GM12801 (cell line): ENCODE data around the gene PPFIBP2.

Experiments used
- CTCF ChIP-seq: IDR thresholded peaks from one replicate; pipeline ENCODE4 v1.5.1; 2011; ENCODE audit warnings: control low read depth; ENCODE audit not compliant: insufficient read length; ENCODE audit errors: extremely low read depth

PPFIBP2 gene

DNA sequence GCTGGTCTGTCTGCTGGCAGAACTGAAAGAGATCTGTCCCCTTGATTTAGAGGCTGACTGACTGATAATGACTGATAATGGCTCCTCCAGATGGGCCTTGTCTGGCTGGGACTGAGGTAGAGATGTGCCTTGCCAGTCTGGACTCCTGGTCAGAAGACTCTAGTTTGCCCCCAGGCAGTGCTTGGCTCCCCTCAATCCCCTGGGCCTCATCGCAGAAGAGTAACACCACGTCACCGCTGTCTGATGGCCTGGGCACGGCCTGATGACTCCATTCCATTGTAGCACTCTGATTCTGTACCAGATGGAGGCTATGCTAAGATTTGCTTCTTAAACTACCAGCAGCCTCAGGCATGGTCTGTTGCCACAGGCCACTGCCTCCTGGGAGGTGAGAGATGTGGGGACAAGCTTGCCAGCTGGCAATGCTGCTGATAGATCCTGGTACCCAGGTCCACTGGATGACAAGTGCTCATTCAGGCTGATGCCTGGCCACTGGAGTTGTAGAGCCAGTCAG lies 140.5 kb downstream of the PPFIBP2 start:
- TF ChIP-seq CTCF: no peak

- TF ChIP-seq CTCF: no peak
These were observed 141.7 kb downstream of the PPFIBP2 start for GRCh38 chr11:7655253-7656217.

GRCh38 chr11:7656704-7657103 lies 142.9 kb downstream of the PPFIBP2 start:
- TF ChIP-seq CTCF: no peak

GRCh38 chr11:7657306-7658025 lies 143.7 kb downstream of the PPFIBP2 start:
- TF ChIP-seq CTCF: no peak

DNA sequence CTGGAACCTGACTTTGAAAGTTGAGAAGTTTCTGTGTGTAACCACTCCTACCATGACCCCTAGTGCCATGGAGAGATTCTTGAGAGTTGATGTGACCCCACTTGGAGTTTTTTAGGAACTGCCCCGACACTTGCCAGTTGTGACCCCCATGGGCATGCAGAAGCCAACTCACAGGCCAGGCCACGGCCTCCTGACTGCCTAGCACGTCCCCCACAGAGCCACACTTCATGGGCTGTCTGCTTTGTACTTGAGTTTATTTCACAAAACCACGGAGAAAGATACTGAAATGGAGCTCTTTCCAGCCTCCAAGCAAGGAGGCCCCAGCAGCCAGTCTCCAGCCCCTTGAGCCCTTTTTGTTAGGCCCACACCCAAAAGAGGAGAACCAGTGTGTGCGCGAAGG lies 151.1 kb downstream of the PPFIBP2 start:
- no peak for TF ChIP-seq CTCF

DNA sequence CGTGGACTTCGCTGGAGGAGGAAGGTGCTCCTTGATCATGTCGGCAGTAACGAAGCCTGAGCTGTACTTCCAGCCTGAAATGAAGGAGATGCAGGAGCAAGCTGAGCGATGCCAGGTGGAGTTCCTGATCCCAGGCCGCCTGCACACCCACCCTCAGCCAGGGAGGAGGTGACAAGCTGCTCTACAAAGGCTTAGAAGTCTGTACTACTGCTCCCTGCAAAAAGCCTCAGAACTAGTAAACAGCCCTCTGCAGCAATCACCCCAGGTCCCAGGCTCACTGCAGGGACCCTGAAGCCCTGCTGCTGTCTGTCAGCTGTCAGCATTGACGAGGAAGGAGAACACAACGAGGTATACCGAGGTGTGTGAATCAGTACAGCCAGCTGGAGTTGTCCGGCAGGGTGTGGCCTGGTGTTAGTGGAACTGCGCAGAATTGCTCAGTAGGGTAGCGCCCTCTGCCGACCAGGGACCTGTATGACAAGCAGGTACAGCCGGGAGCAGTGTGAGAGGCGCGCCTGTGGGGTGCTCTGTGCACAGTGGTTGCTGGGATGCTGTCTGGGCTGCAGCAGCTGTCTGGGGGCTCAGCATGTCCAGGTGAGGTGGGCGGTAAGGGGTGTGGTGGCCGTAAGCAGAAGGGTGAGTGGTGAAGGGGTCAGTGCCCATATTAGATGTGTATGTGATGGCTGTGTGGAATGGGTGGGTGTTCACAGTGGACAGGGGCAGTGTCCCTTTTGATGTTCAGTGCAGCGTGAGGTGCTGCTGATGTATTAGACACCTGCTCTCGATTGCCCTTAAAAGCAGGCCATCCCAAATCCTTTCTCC lies 151.9 kb downstream of the PPFIBP2 start:
- no peak for TF ChIP-seq CTCF
